Coronary artery (tissue), 2 donors: ENCODE results near the gene WDR87.

Experiments
- DNase-seq: peaks from one replicate; pipeline ENCODE4 v3.0.0-alpha.2; 2017; ENCODE audit warnings: low spot score
- H3K27ac ChIP-seq, 2 donors: fragments of 200-600 bp; sonication (generic); one replicate each; pipeline ENCODE4 v1.5.1; 2016 to 2019
- H3K4me3 ChIP-seq: fragments of 200-600 bp; sonication (generic); 2 replicates; pipeline ENCODE4 v1.5.1; 2016; ENCODE audit warnings: mild to moderate bottlenecking, moderate library complexity
- CTCF ChIP-seq: fragments of 200-600 bp; sonication (generic); IDR thresholded peaks from one replicate; pipeline ENCODE4 v1.5.1; 2019; ENCODE audit warnings: antibody characterized with exemption

WDR87 gene

GRCh38 chr19:37931881-37932655 is 25.7 kb upstream of the WDR87 start:
- no peak for DNase-seq
- TF ChIP-seq CTCF = no peak
- Histone ChIP-seq H3K4me3 (peak overlapping the region; percentile 61), H3K27ac (no peak overlapping the region)

GRCh38 chr19:37930416-37930815 is 24.0 kb upstream of the WDR87 start:
- Histone ChIP-seq H3K27ac (no peak overlapping the region), H3K4me3 (no peak overlapping the region)
- no peak for DNase-seq
- TF ChIP-seq CTCF = no peak

GRCh38 chr19:37929355-37929923 is 23.0 kb upstream of the WDR87 start:
- no peak for DNase-seq
- no peak for TF ChIP-seq CTCF
- Histone ChIP-seq H3K4me3 (no peak overlapping the region), H3K27ac (no peak overlapping the region)

GRCh38 chr19:37928527-37929286 is 22.3 kb upstream of the WDR87 start:
- Histone ChIP-seq H3K4me3 (no peak overlapping the region), H3K27ac (no peak overlapping the region)
- no peak for DNase-seq
- no peak for TF ChIP-seq CTCF

- no peak overlapping the region for H3K4me3 ChIP-seq
- no peak overlapping the region for H3K27ac ChIP-seq
- no peak for TF ChIP-seq CTCF
- DNase-seq = no peak
Observed at GRCh38 chr19:37926711-37927110, 20.3 kb upstream of the WDR87 start.

GRCh38 chr19:37926255-37926654 is 19.9 kb upstream of the WDR87 start:
- no peak for TF ChIP-seq CTCF
- Histone ChIP-seq H3K27ac (no peak overlapping the region), H3K4me3 (no peak overlapping the region)
- no peak for DNase-seq
